A673 (cell line): ENCODE measurements around the gene EPHA4.

Experiments used
- CTCF ChIP-seq: fragments of 300-800, 200-600 bp; sonication (generic); conservative IDR thresholded peaks from 2 replicates; pipeline ENCODE4 v1.5.1; 2017; ENCODE audit warnings: low read depth, mild to moderate bottlenecking, antibody characterized with exemption, low read length, moderate library complexity, mixed read lengths
- EZH2 ChIP-seq: fragments of 200-600 bp; sonication (generic); IDR thresholded peaks from 2 replicates; pipeline ENCODE4 v1.6.1; 2017; ENCODE audit warnings: borderline replicate concordance, low read depth, mild to moderate bottlenecking, mixed read lengths, antibody characterized with exemption, low read length; ENCODE audit not compliant: poor library complexity, severe bottlenecking

GRCh38 chr2:221494556-221494955, 77.5 kb downstream of the EPHA4 start:
- TF ChIP-seq CTCF, result no peak
- no peak for TF ChIP-seq EZH2
